ENCODE measurements around the gene GLP2R.
"Not testable (repeated sequence)": the region's sequence is repeated elsewhere in the genome, so short reads cannot be mapped to it uniquely, and the experiment has no call there.

GLP2R gene

GRCh38 chr17:9825641-9826150, at the start of gene GLP2R:
Gene GLP2R, plus strand, starts transcription at chr17:9825924. Its CDS starts 140 bp downstream, at chr17:9826064.
- H3K27ac ChIP-seq: peak within 1 kb of the TSS in 1 of 21 experiments; percentile 31
- no peak within 1 kb of the TSS for H3K4me3 ChIP-seq

- no peak overlapping the region for H3K27ac ChIP-seq
- H3K4me3 ChIP-seq: no peak overlapping the region
Observed at GRCh38 chr17:9776911-9777310, 48.8 kb upstream of the GLP2R start.

GRCh38 chr17:9780552-9780951, 45.2 kb upstream of the GLP2R start:
- no peak overlapping the region for H3K27ac ChIP-seq
- H3K4me3 ChIP-seq: no peak overlapping the region

- Histone ChIP-seq H3K4me3 (no peak overlapping the region), H3K27ac (no peak overlapping the region)
Observed at GRCh38 chr17:9783050-9783449, 42.7 kb upstream of the GLP2R start.

GRCh38 chr17:9783465-9783864, 42.3 kb upstream of the GLP2R start:
- H3K27ac ChIP-seq: not testable (repeated sequence)

GRCh38 chr17:9784544-9784943, 41.2 kb upstream of the GLP2R start:
- no peak overlapping the region for H3K4me3 ChIP-seq
- H3K27ac ChIP-seq: no peak overlapping the region

More at GRCh38 chr17:9783465-9783864, 42.3 kb upstream of the GLP2R start:
- H3K4me3 ChIP-seq: not testable (repeated sequence)

- Histone ChIP-seq H3K4me3 (no peak overlapping the region), H3K27ac (no peak overlapping the region)
Observed at GRCh38 chr17:9788601-9789000, 37.1 kb upstream of the GLP2R start.

- Histone ChIP-seq H3K27ac (no peak overlapping the region), H3K4me3 (no peak overlapping the region)
Observed at GRCh38 chr17:9790316-9790715, 35.4 kb upstream of the GLP2R start.

GRCh38 chr17:9790889-9791876, 34.5 kb upstream of the GLP2R start, which contains the start of gene DHRS7C:
Gene DHRS7C, minus strand, starts transcription at chr17:9791592. Its CDS starts 308 bp downstream, at chr17:9791284.
- Histone ChIP-seq H3K27ac (no peak within 1 kb of the TSS), H3K4me3 (no peak within 1 kb of the TSS)

- no peak overlapping the region for H3K27ac ChIP-seq
- H3K4me3 ChIP-seq: no peak overlapping the region
Observed at GRCh38 chr17:9792181-9792840, 33.4 kb upstream of the GLP2R start.

- H3K4me3 ChIP-seq: no peak overlapping the region
- no peak overlapping the region for H3K27ac ChIP-seq
Observed at GRCh38 chr17:9798008-9798407, 27.7 kb upstream of the GLP2R start.

- no peak overlapping the region for H3K27ac ChIP-seq
- H3K4me3 ChIP-seq: no peak overlapping the region
Observed at GRCh38 chr17:9798724-9799123, 27.0 kb upstream of the GLP2R start.

- H3K27ac ChIP-seq: no peak overlapping the region
Observed at GRCh38 chr17:9801505-9801904, 24.2 kb upstream of the GLP2R start.

GRCh38 chr17:9802294-9802693, 23.4 kb upstream of the GLP2R start:
- Histone ChIP-seq H3K27ac (no peak overlapping the region), H3K4me3 (no peak overlapping the region)

More at GRCh38 chr17:9801505-9801904, 24.2 kb upstream of the GLP2R start:
- H3K4me3 ChIP-seq: no peak overlapping the region

- Histone ChIP-seq H3K27ac (no peak overlapping the region), H3K4me3 (no peak overlapping the region)
Observed at GRCh38 chr17:9802697-9803096, 23.0 kb upstream of the GLP2R start.

GRCh38 chr17:9805769-9806168, 20.0 kb upstream of the GLP2R start:
- no peak overlapping the region for H3K27ac ChIP-seq
- no peak overlapping the region for H3K4me3 ChIP-seq

- Histone ChIP-seq H3K27ac (no peak overlapping the region), H3K4me3 (no peak overlapping the region)
Observed at GRCh38 chr17:9806699-9807098, 19.0 kb upstream of the GLP2R start.

GRCh38 chr17:9809409-9809808, 16.3 kb upstream of the GLP2R start:
- Histone ChIP-seq H3K27ac (no peak overlapping the region), H3K4me3 (no peak overlapping the region)

- Histone ChIP-seq H3K27ac (no peak overlapping the region), H3K4me3 (no peak overlapping the region)
Observed at GRCh38 chr17:9810100-9810949, 15.4 kb upstream of the GLP2R start.

- Histone ChIP-seq H3K4me3 (no peak overlapping the region), H3K27ac (no peak overlapping the region)
Observed at GRCh38 chr17:9811086-9811485, 14.6 kb upstream of the GLP2R start.

All from skin epidermis (tissue), 12 donors.